ENCODE results near the gene MTG1.

The MTG1 gene

GRCh38 chr10:133396035-133396624 lies 2.2 kb downstream of the MTG1 start:
- Histone ChIP-seq H3K27me3 (ENCODE audit: insufficient read depth, low read length) (no peaks in the 10 kb centered on the region), H3K4me3 (ENCODE audit: low read length) (no peak overlapping the region), H3K9ac (ENCODE audit: low read depth, low read length) (no peak overlapping the region), H3K36me3 (ENCODE audit: insufficient read depth, low read depth, low read length) (peaks cover 53% of the 10 kb centered on the region), H3K9me3 (ENCODE audit: insufficient read depth, low read depth, low read length) (no peaks in the 10 kb centered on the region), H3K27ac (ENCODE audit: low read length) (no peak overlapping the region), H3K4me1 (ENCODE audit: insufficient read depth, low read length) (no peaks in the 10 kb centered on the region)

GRCh38 chr10:133397938-133398337 lies 4.0 kb downstream of the MTG1 start:
- peaks cover 70% of the 10 kb centered on the region for H3K36me3 ChIP-seq (ENCODE audit: insufficient read depth, low read depth, low read length)
- no peaks in the 10 kb centered on the region for H3K9me3 ChIP-seq (ENCODE audit: insufficient read depth, low read depth, low read length)
- no peaks in the 10 kb centered on the region for H3K27me3 ChIP-seq (ENCODE audit: insufficient read depth, low read length)
- H3K9ac ChIP-seq (ENCODE audit: low read depth, low read length) = no peak overlapping the region
- no peak overlapping the region for H3K27ac ChIP-seq (ENCODE audit: low read length)
- no peak overlapping the region for H3K4me3 ChIP-seq (ENCODE audit: low read length)
- H3K4me1 ChIP-seq (ENCODE audit: insufficient read depth, low read length) = no peaks in the 10 kb centered on the region

GRCh38 chr10:133399123-133399601 lies 5.2 kb downstream of the MTG1 start:
- Histone ChIP-seq H3K4me1 (ENCODE audit: insufficient read depth, low read length) (no peaks in the 10 kb centered on the region), H3K27ac (ENCODE audit: low read length) (no peak overlapping the region), H3K27me3 (ENCODE audit: insufficient read depth, low read length) (no peaks in the 10 kb centered on the region), H3K9me3 (ENCODE audit: insufficient read depth, low read depth, low read length) (no peaks in the 10 kb centered on the region), H3K4me3 (ENCODE audit: low read length) (no peak overlapping the region), H3K9ac (ENCODE audit: low read depth, low read length) (no peak overlapping the region), H3K36me3 (ENCODE audit: insufficient read depth, low read depth, low read length) (peaks cover 78% of the 10 kb centered on the region)

GRCh38 chr10:133400624-133401424 lies 6.9 kb downstream of the MTG1 start:
- no peaks in the 10 kb centered on the region for H3K4me1 ChIP-seq (ENCODE audit: insufficient read depth, low read length)
- no peak overlapping the region for H3K27ac ChIP-seq (ENCODE audit: low read length)
- no peak overlapping the region for H3K4me3 ChIP-seq (ENCODE audit: low read length)
- no peaks in the 10 kb centered on the region for H3K9me3 ChIP-seq (ENCODE audit: insufficient read depth, low read depth, low read length)
- peaks cover 89% of the 10 kb centered on the region for H3K36me3 ChIP-seq (ENCODE audit: insufficient read depth, low read depth, low read length)
- H3K27me3 ChIP-seq (ENCODE audit: insufficient read depth, low read length) = no peaks in the 10 kb centered on the region
- no peak overlapping the region for H3K9ac ChIP-seq (ENCODE audit: low read depth, low read length)

- no peaks in the 10 kb centered on the region for H3K4me1 ChIP-seq (ENCODE audit: insufficient read depth, low read length)
These were observed 7.5 kb downstream of the MTG1 start for GRCh38 chr10:133401500-133401899.

GRCh38 chr10:133401981-133402725 lies 8.2 kb downstream of the MTG1 start:
- H3K4me3 ChIP-seq (ENCODE audit: low read length) = no peak overlapping the region
- H3K36me3 ChIP-seq (ENCODE audit: insufficient read depth, low read depth, low read length) = peaks cover 86% of the 10 kb centered on the region
- no peaks in the 10 kb centered on the region for H3K9me3 ChIP-seq (ENCODE audit: insufficient read depth, low read depth, low read length)
- no peak overlapping the region for H3K27ac ChIP-seq (ENCODE audit: low read length)
- no peaks in the 10 kb centered on the region for H3K4me1 ChIP-seq (ENCODE audit: insufficient read depth, low read length)
- H3K27me3 ChIP-seq (ENCODE audit: insufficient read depth, low read length) = no peaks in the 10 kb centered on the region
- no peak overlapping the region for H3K9ac ChIP-seq (ENCODE audit: low read depth, low read length)

More at GRCh38 chr10:133401500-133401899, 7.5 kb downstream of the MTG1 start:
- no peaks in the 10 kb centered on the region for H3K9me3 ChIP-seq (ENCODE audit: insufficient read depth, low read depth, low read length)
- H3K27ac ChIP-seq (ENCODE audit: low read length) = no peak overlapping the region
- H3K9ac ChIP-seq (ENCODE audit: low read depth, low read length) = no peak overlapping the region
- no peak overlapping the region for H3K4me3 ChIP-seq (ENCODE audit: low read length)
- H3K36me3 ChIP-seq (ENCODE audit: insufficient read depth, low read depth, low read length) = peaks cover 85% of the 10 kb centered on the region
- no peaks in the 10 kb centered on the region for H3K27me3 ChIP-seq (ENCODE audit: insufficient read depth, low read length)

- Histone ChIP-seq H3K9ac (ENCODE audit: low read depth, low read length) (no peak overlapping the region), H3K9me3 (ENCODE audit: insufficient read depth, low read depth, low read length) (no peaks in the 10 kb centered on the region), H3K4me1 (ENCODE audit: insufficient read depth, low read length) (no peaks in the 10 kb centered on the region), H3K36me3 (ENCODE audit: insufficient read depth, low read depth, low read length) (peaks cover 85% of the 10 kb centered on the region), H3K4me3 (ENCODE audit: low read length) (no peak overlapping the region), H3K27me3 (ENCODE audit: insufficient read depth, low read length) (no peaks in the 10 kb centered on the region), H3K27ac (ENCODE audit: low read length) (no peak overlapping the region)
These were observed 9.4 kb downstream of the MTG1 start for GRCh38 chr10:133403359-133403758.

- Histone ChIP-seq H3K4me1 (ENCODE audit: insufficient read depth, low read length) (no peaks in the 10 kb centered on the region), H3K9me3 (ENCODE audit: insufficient read depth, low read depth, low read length) (no peaks in the 10 kb centered on the region), H3K4me3 (ENCODE audit: low read length) (no peak overlapping the region), H3K27ac (ENCODE audit: low read length) (no peak overlapping the region), H3K27me3 (ENCODE audit: insufficient read depth, low read length) (no peaks in the 10 kb centered on the region), H3K36me3 (ENCODE audit: insufficient read depth, low read depth, low read length) (peaks cover 84% of the 10 kb centered on the region), H3K9ac (ENCODE audit: low read depth, low read length) (no peak overlapping the region)
These were observed 9.8 kb downstream of the MTG1 start for GRCh38 chr10:133403784-133404183.

GRCh38 chr10:133405272-133405671 lies 11.3 kb downstream of the MTG1 start:
- Histone ChIP-seq H3K9ac (ENCODE audit: low read depth, low read length) (no peak overlapping the region), H3K27me3 (ENCODE audit: insufficient read depth, low read length) (no peaks in the 10 kb centered on the region), H3K4me1 (ENCODE audit: insufficient read depth, low read length) (no peaks in the 10 kb centered on the region), H3K27ac (ENCODE audit: low read length) (no peak overlapping the region), H3K4me3 (ENCODE audit: low read length) (no peak overlapping the region), H3K36me3 (ENCODE audit: insufficient read depth, low read depth, low read length) (peaks cover 84% of the 10 kb centered on the region), H3K9me3 (ENCODE audit: insufficient read depth, low read depth, low read length) (0 out of 2 replicates have a peak, but pooled peaks cover 3% of the 10 kb centered on the region)

GRCh38 chr10:133405844-133406527 lies 12.0 kb downstream of the MTG1 start:
- Histone ChIP-seq H3K27me3 (ENCODE audit: insufficient read depth, low read length) (no peaks in the 10 kb centered on the region), H3K36me3 (ENCODE audit: insufficient read depth, low read depth, low read length) (peaks cover 84% of the 10 kb centered on the region), H3K27ac (ENCODE audit: low read length) (no peak overlapping the region), H3K4me1 (ENCODE audit: insufficient read depth, low read length) (no peaks in the 10 kb centered on the region), H3K4me3 (ENCODE audit: low read length) (no peak overlapping the region), H3K9ac (ENCODE audit: low read depth, low read length) (no peak overlapping the region), H3K9me3 (ENCODE audit: insufficient read depth, low read depth, low read length) (peaks cover 8% of the 10 kb centered on the region; the same call in 1 of the 2 replicates)
